Uterus (tissue), 2 donors: Measurements from ENCODE around the gene DDX27.

ENCODE experiments used
- POLR2A ChIP-seq, 2 donors: fragments of 450-650 bp; IDR thresholded peaks; one replicate each; pipeline ENCODE4 v1.6.1; 2016; ENCODE audit warnings: antibody characterized with exemption in 2 of 2, mild to moderate bottlenecking in 1 of 2, moderate library complexity in 1 of 2
- TF ChIP-seq, protein P1 (sequence below), 4 experiments: fragments of 200-600 bp in 2 of 4; fragments of 450-650 bp in 2 of 4; sonication (generic) in 2 of 4; IDR thresholded peaks; one replicate each; pipeline ENCODE4 v1.5.1; 2016 to 2019; ENCODE audit warnings: antibody characterized with exemption in 4 of 4, mild to moderate bottlenecking in 2 of 4, moderate library complexity in 1 of 4

- TF ChIP-seq, protein P1, sequence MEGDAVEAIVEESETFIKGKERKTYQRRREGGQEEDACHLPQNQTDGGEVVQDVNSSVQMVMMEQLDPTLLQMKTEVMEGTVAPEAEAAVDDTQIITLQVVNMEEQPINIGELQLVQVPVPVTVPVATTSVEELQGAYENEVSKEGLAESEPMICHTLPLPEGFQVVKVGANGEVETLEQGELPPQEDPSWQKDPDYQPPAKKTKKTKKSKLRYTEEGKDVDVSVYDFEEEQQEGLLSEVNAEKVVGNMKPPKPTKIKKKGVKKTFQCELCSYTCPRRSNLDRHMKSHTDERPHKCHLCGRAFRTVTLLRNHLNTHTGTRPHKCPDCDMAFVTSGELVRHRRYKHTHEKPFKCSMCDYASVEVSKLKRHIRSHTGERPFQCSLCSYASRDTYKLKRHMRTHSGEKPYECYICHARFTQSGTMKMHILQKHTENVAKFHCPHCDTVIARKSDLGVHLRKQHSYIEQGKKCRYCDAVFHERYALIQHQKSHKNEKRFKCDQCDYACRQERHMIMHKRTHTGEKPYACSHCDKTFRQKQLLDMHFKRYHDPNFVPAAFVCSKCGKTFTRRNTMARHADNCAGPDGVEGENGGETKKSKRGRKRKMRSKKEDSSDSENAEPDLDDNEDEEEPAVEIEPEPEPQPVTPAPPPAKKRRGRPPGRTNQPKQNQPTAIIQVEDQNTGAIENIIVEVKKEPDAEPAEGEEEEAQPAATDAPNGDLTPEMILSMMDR (IDR thresholded peaks at IDR 0.05), result no peak
- no peak for TF ChIP-seq POLR2A (IDR thresholded peaks at IDR 0.05)
These were observed 42.0 kb downstream of the DDX27 start for GRCh38 chr20:49261173-49261572.
